K562 (cell line): ENCODE data around the gene PPP1R12C. TPM values are rescaled to one million over a fixed set of nuclear protein-coding genes. Genes with fewer than 3 reads are reported as not detected.

Experiments
- ATAC-seq: fragments of 200-7000 bp; cut with Tn5 transposase; 3 replicates; pipeline ENCODE4 v1.9.1; 2020; ENCODE audit warnings: moderate library complexity
- BruUV-seq: library from RNA; stranded (reverse); fragments of 400-500 nt; replicated peaks from 2 replicates; lab custom pipeline; 2021; lab: Mats Ljungman, UMichigan
- CTCF ChIA-PET: fragments of 300-600 bp; formaldehyde crosslinking; extraction: SDS; loops from one replicate; lab custom pipeline; 2021; ENCODE audit warnings: low intra/inter-chr PET ratio; lab: Yijun Ruan, JAX
- POLR2A ChIA-PET: fragments of 300-600, 350-650 bp; sonication (Branson Sonifier 250); formaldehyde crosslinking; extraction: SDS; loops from one replicate; lab custom pipeline; 2021; ENCODE audit warnings: antibody characterized with exemption, inconsistent platforms; lab: Yijun Ruan, JAX
- DNase-seq, 4 experiments: peaks; one replicate each; pipeline versions ENCODE4 v3.0.0 to v3.0.0-alpha.2; 2011 to 2018; ENCODE audit warnings: low spot score in 3 of 4, mixed read lengths in 3 of 4; ENCODE audit errors: extremely low read depth in 1 of 4
- FAIRE-seq: peaks from 2 replicates; lab custom pipeline; 2011; peaks lifted over from hg19 to GRCh38; lab: Jason Lieb, UNC
- H2AFZ ChIP-seq: 2 replicates; pipeline ENCODE4 v1.6.0; 2011; ENCODE audit warnings: low read depth, low read length, control low read depth, inconsistent platforms
- H3K27ac ChIP-seq: fragments of 200-600 bp; 3 replicates; pipeline ENCODE4 v1.8.0; 2011; ENCODE audit warnings: low read depth, mild to moderate bottlenecking, control low read depth, inconsistent platforms, low read length, moderate library complexity, mixed read lengths; ENCODE audit errors: extremely low read depth
- H3K27me3 ChIP-seq, 2 experiments: fragments of 300-600 bp in 1 of 2; 2 replicates in 1 of 2; 3 replicates in 1 of 2; pipeline versions ENCODE4 v1.6.0 to v1.8.0; 2011; ENCODE audit warnings: inconsistent platforms in 2 of 2, low read length in 2 of 2, mild to moderate bottlenecking in 1 of 2, mixed read lengths in 1 of 2, moderate library complexity in 1 of 2; ENCODE audit not compliant: control insufficient read depth in 2 of 2, insufficient read depth in 2 of 2
- H3K36me3 ChIP-seq: fragments of 300-600 bp; 3 replicates; pipeline ENCODE4 v1.8.0; 2011; ENCODE audit warnings: mild to moderate bottlenecking, low read length, inconsistent platforms; ENCODE audit not compliant: control insufficient read depth, insufficient read depth
- H3K4me1 ChIP-seq, 2 experiments: fragments of 200-600 bp in 1 of 2; replicated peaks in 1 of 2; 2 replicates in 1 of 2; 3 replicates in 1 of 2; pipeline versions ENCODE4 v1.5.1 to v1.8.0; 2011; ENCODE audit warnings: inconsistent platforms in 2 of 2, low read length in 2 of 2, mild to moderate bottlenecking in 1 of 2, mixed read lengths in 1 of 2, moderate library complexity in 1 of 2; ENCODE audit not compliant: control insufficient read depth in 2 of 2, insufficient read depth in 2 of 2
- H3K4me2 ChIP-seq: 2 replicates; pipeline ENCODE4 v1.6.1; 2011; ENCODE audit warnings: low read length, control low read depth, inconsistent platforms, mixed read lengths; ENCODE audit not compliant: insufficient read depth
- H3K4me3 ChIP-seq: fragments of 200-600 bp; sonication (generic), shearing (Covaris generic); 2 replicates; pipeline ENCODE4 v1.5.1; 2016; ENCODE audit warnings: control low read depth, inconsistent platforms
- H3K79me2 ChIP-seq: fragments of 200-600 bp; 3 replicates; pipeline ENCODE4 v1.8.0; 2011; ENCODE audit warnings: low read length, inconsistent platforms; ENCODE audit not compliant: control insufficient read depth, insufficient read depth
- H3K9ac ChIP-seq, 2 experiments: 2 replicates each; pipeline versions ENCODE4 v1.6.0 to v1.6.1; 2011; ENCODE audit warnings: low read depth in 2 of 2, low read length in 2 of 2, control low read depth in 1 of 2, inconsistent platforms in 1 of 2, mild to moderate bottlenecking in 1 of 2, mixed read lengths in 1 of 2; ENCODE audit not compliant: insufficient read depth in 1 of 2
- H3K9me1 ChIP-seq: one replicate; pipeline ENCODE4 v1.6.0; 2011; ENCODE audit warnings: inconsistent platforms, mild to moderate bottlenecking, low read length, moderate library complexity; ENCODE audit not compliant: control insufficient read depth, insufficient read depth
- H3K9me3 ChIP-seq: replicated peaks from 2 replicates; pipeline ENCODE4 v1.5.1; 2011; ENCODE audit warnings: low read depth, low read length, inconsistent platforms; ENCODE audit not compliant: control insufficient read depth, insufficient read depth
- H4K20me1 ChIP-seq: replicated peaks from 2 replicates; pipeline ENCODE4 v1.6.1; 2011; ENCODE audit warnings: low read length, inconsistent platforms, mixed read lengths; ENCODE audit not compliant: control insufficient read depth, insufficient read depth
- ETV5 ChIP-seq: sonication (generic); formaldehyde crosslinking; IDR thresholded peaks from 2 replicates; pipeline ENCODE4 v1.4.0; 2020; ENCODE audit warnings: low read depth, mild to moderate bottlenecking, missing genetic modification reagents
- KDM4B ChIP-seq, 2 experiments: fragments of 450-650 bp in 1 of 2; sonication (generic) in 1 of 2; IDR thresholded peaks; 2 replicates each; pipeline ENCODE4 v1.6.1; 2016 to 2017; ENCODE audit warnings: borderline replicate concordance in 2 of 2, antibody characterized with exemption in 1 of 2, low read depth in 1 of 2, mild to moderate bottlenecking in 1 of 2
- SMAD3 ChIP-seq: fragments of 450-650 bp; formaldehyde crosslinking; conservative IDR thresholded peaks from 2 replicates; pipeline ENCODE4 v1.4.0; 2020; ENCODE audit warnings: mild to moderate bottlenecking
- SP1 ChIP-seq: sonication (generic); formaldehyde crosslinking; IDR thresholded peaks from 2 replicates; pipeline ENCODE4 v1.8.1; 2022; ENCODE audit warnings: mild to moderate bottlenecking, missing genetic modification reagents
- ZNF146 ChIP-seq: IDR thresholded peaks from one replicate; pipeline ENCODE4 v1.6.1; 2018; ENCODE audit warnings: missing compliant biosample characterization; ENCODE audit not compliant: unreplicated experiment
- ZNF274 ChIP-seq: IDR thresholded peaks from 2 replicates; pipeline ENCODE4 v1.6.1; 2011; ENCODE audit warnings: low read depth, mild to moderate bottlenecking, low read length, moderate library complexity, borderline replicate concordance
- WGBS: fragments of 100-300 bp; shearing (Covaris generic); methylation state at CpG from one replicate; pipeline ENCODE4 v1.1.6; 2016; ENCODE audit warnings: low coverage, mixed read lengths; ENCODE audit not compliant: insufficient coverage; ENCODE audit errors: missing lambda C conversion rate; 5-methylcytosine and 5-hydroxymethylcytosine counted together
- in situ Hi-C: fragments of 300-500 bp; cut with MboI; formaldehyde crosslinking; loops from 4 replicates; pipeline ENCODE4 v1.15.0; 2018; ENCODE audit warnings: inconsistent platforms, mixed read lengths
- intact Hi-C: fragments of 100-400 bp; cut with micrococcal nuclease; formaldehyde crosslinking; loops from 2 replicates; pipeline ENCODE4 v1.14.2; 2022
- polyA plus RNA-seq, 8 experiments: library from polyadenylated mRNA; depleted of rRNA in 4 of 8; stranded (reverse) in 5 of 8; unstranded in 3 of 8; fragments of >200 nt; fragmentation: Nextera tagmentation in 2 of 8; fragmentation: Illumina TruSeq in 1 of 8; extraction: Ambion mirVana in 2 of 8; extraction: Trizol in 1 of 8; gene quantifications; 2 replicates each; pipeline versions ENCODE4 v1.2.1 to v1.2.3, GENCODE V29; 2011 to 2014; ENCODE audit warnings: inconsistent platforms in 1 of 8, missing spikeins in 1 of 8
- total RNA-seq, 7 experiments: library from RNA; depleted of rRNA in 6 of 7; stranded (reverse); fragments of >200 nt in 6 of 7; fragmentation: Illumina TruSeq in 2 of 7; extraction: Trizol in 2 of 7; gene quantifications; 2 replicates each; pipeline versions ENCODE4 v1.2.1 to v1.2.3, GENCODE V29; 2011 to 2021; ENCODE audit warnings: low replicate concordance in 1 of 7

The PPP1R12C gene
- total and polyA plus RNA-seq, 9 of the 15 experiments (the other 6 are each of a cell fraction or from before 2014, with no cell fraction given): 1.8 to 136 (median 33.7) TPM

- Histone ChIP-seq H3K27ac (peak overlapping the region; percentile 96), H3K79me2 (peaks cover 55% of the 10 kb centered on the region), H3K9me3 (no peaks in the 10 kb centered on the region), H3K4me1 (peaks cover 39 to 54% of the 10 kb centered on the region in 2 experiments), H2AFZ (no peak overlapping the region), H3K36me3 (peaks cover 68% of the 10 kb centered on the region), H3K4me2 (peak overlapping the region; percentile 79), H3K27me3 (no peaks in the 10 kb centered on the region), H4K20me1 (no peaks in the 10 kb centered on the region; the same call in 1 of the 2 replicates), H3K9ac (peak overlapping the region; percentile 64 to 81), H3K4me3 (no peak overlapping the region), H3K9me1 (no peaks in the 10 kb centered on the region)
- intact Hi-C loops (loop anchor here (10.0 kb wide), 1 partner anchor 158 kb away; no protein-coding TSS in a partner anchor), in situ Hi-C loops (no loop called here)
- 49% methylated on average over 9 of the region's 9 CpGs for WGBS
- no TSS peak for BruUV-seq
- ChIA-PET CTCF (no interaction called here), POLR2A (interaction anchor here (0.6 to 2.6 kb wide), 3 partner anchors 11 to 161 kb away, joined by 4 to 15 read pairs (median 5); no protein-coding TSS in a partner anchor)
- TF ChIP-seq ZNF274 (no peak), KDM4B (IDR thresholded peaks at IDR 0.05; ENCODE audit: borderline replicate concordance in 2 of 2, low read depth in 1 of 2) (0 out of 4 replicates have a peak, but pooled peaks of 1 of the 2 experiments have one; percentile 4), SP1 (CRISPR knock-in tag) (0 out of 2 replicates have a peak, but pooled peaks have one; percentile 22), ETV5 (peak; percentile 2; the same call in 1 of the 2 replicates), SMAD3 (CRISPR knock-in tag) (peak; percentile 55; the same call in 1 of the 2 replicates), ZNF146 (peak; percentile 15)
- no peak for ATAC-seq
- no peak for FAIRE-seq
- DNase-seq: no peak
These were observed 75.1 kb downstream of the PPP1R12C start for GRCh38 chr19:55042344-55042678.
